ENCODE results near the gene ATF6B. TPM values are rescaled to one million over a fixed set of nuclear protein-coding genes. Genes with fewer than 3 reads are reported as not detected.

The ATF6B gene
- total RNA-seq, 1 experiment from 2014 or later = 87.2 TPM

DNA sequence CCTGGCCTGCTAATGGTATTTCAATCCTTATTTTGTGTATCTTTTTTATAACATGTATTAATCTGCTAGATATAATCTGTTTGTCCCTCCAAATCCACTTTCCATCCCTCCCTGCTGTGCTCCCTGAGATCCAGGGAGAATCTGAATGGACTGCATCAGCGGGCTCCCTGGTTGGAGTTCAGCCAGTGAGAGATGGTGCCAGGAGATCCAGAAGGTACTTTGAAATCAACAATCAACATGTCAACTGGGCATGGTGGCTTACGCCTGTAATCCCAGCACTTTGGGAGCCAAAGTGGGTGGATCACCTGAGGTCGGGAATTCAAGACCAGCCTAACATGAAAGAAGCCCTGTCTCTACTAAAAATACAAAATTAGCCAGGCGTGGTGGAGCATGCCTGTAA, 4.4 kb downstream of the ATF6B start:
- Histone ChIP-seq H3K27ac (no peak overlapping the region), H3F3A (ENCODE audit: insufficient read depth, low read depth) (peaks cover 6% of the 10 kb centered on the region; the same call in 1 of the 2 replicates), H3K36me3 (ENCODE audit: low read depth) (peaks cover 7% of the 10 kb centered on the region; the same call in 1 of the 2 replicates), H4K20me1 (ENCODE audit: insufficient read depth) (no peaks in the 10 kb centered on the region), H3K79me2 (ENCODE audit: low read depth) (peaks cover 27% of the 10 kb centered on the region), H3K4me1 (replicated peaks; ENCODE audit: insufficient read depth) (peaks cover 13% of the 10 kb centered on the region), H3K27me3 (ENCODE audit: insufficient read depth, low read depth) (no peaks in the 10 kb centered on the region), H2AFZ (no peak overlapping the region), H3K9me3 (ENCODE audit: insufficient read depth, low read depth) (no peaks in the 10 kb centered on the region), H3K4me2 (no peak overlapping the region), H3K4me3 (no peak overlapping the region), H3K9me2 (ENCODE audit: insufficient read depth) (no peaks in the 10 kb centered on the region)
- no TSS peak for BruUV-seq (replicated peaks)
- intact Hi-C loops (cut with micrococcal nuclease; ENCODE audit: unreplicated experiment) = no loop called here
- ChIA-PET POLR2A (ENCODE audit: unreplicated experiment) (no interaction called here), CTCF (no interaction called here)
- TF ChIP-seq EZH2 (IDR thresholded peaks at IDR 0.05; ENCODE audit: low read depth) = no peak
- TF ChIP-seq, protein P1, sequence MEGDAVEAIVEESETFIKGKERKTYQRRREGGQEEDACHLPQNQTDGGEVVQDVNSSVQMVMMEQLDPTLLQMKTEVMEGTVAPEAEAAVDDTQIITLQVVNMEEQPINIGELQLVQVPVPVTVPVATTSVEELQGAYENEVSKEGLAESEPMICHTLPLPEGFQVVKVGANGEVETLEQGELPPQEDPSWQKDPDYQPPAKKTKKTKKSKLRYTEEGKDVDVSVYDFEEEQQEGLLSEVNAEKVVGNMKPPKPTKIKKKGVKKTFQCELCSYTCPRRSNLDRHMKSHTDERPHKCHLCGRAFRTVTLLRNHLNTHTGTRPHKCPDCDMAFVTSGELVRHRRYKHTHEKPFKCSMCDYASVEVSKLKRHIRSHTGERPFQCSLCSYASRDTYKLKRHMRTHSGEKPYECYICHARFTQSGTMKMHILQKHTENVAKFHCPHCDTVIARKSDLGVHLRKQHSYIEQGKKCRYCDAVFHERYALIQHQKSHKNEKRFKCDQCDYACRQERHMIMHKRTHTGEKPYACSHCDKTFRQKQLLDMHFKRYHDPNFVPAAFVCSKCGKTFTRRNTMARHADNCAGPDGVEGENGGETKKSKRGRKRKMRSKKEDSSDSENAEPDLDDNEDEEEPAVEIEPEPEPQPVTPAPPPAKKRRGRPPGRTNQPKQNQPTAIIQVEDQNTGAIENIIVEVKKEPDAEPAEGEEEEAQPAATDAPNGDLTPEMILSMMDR (conservative IDR thresholded peaks at IDR 0.05) = no peak
- no peak for DNase-seq

DNA sequence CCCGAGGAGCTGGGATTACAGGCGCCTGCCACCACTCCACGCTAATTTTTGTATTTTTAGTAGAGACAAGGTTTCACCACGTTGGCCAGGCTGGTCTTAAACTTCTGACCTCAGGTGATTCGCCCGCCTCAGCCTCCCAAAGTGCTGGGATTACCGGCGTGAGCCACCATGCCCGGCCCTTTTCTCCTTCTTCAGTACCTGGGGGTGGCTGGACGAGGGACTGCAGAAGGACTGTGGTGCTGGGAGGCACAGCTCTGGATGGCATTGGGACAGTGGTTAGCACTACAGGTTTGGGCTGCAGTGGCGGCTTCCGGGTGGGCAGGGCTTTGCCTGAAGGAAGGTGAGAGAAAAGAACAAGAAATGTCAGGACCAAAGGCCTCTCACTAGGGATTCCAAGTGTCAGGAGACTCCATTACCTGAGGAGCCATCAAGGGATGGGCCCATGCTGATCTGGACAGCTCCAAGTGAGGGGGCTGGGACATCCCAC, 7.4 kb downstream of the ATF6B start:
- no peak for DNase-seq
- TF ChIP-seq, protein P1 (conservative IDR thresholded peaks at IDR 0.05) = no peak
- no peak for TF ChIP-seq EZH2 (IDR thresholded peaks at IDR 0.05; ENCODE audit: low read depth)
- H3K36me3 ChIP-seq (ENCODE audit: low read depth) = peaks cover 8% of the 10 kb centered on the region; the same call in 1 of the 2 replicates
- no peak overlapping the region for H3K4me2 ChIP-seq
- intact Hi-C loops (cut with micrococcal nuclease; ENCODE audit: unreplicated experiment) = no loop called here
- 0 out of 2 replicates have a peak, but pooled peaks cover under 1% of the 10 kb centered on the region for H3K79me2 ChIP-seq (ENCODE audit: low read depth)
- H4K20me1 ChIP-seq (ENCODE audit: insufficient read depth) = no peaks in the 10 kb centered on the region; the same call in 1 of the 2 replicates
- BruUV-seq (replicated peaks) = no TSS peak
- ChIA-PET CTCF (no interaction called here), POLR2A (ENCODE audit: unreplicated experiment) (no interaction called here)
- H3K27ac ChIP-seq = no peak overlapping the region
- no peak overlapping the region for H2AFZ ChIP-seq
- H3K4me3 ChIP-seq = no peak overlapping the region
- H3K4me1 ChIP-seq (replicated peaks; ENCODE audit: insufficient read depth) = no peaks in the 10 kb centered on the region
- peaks cover 6% of the 10 kb centered on the region; the same call in 1 of the 2 replicates for H3F3A ChIP-seq (ENCODE audit: insufficient read depth, low read depth)
- no peaks in the 10 kb centered on the region for H3K27me3 ChIP-seq (ENCODE audit: insufficient read depth, low read depth)
- no peaks in the 10 kb centered on the region for H3K9me2 ChIP-seq (ENCODE audit: insufficient read depth)
- H3K9me3 ChIP-seq (ENCODE audit: insufficient read depth, low read depth) = no peaks in the 10 kb centered on the region

DNA sequence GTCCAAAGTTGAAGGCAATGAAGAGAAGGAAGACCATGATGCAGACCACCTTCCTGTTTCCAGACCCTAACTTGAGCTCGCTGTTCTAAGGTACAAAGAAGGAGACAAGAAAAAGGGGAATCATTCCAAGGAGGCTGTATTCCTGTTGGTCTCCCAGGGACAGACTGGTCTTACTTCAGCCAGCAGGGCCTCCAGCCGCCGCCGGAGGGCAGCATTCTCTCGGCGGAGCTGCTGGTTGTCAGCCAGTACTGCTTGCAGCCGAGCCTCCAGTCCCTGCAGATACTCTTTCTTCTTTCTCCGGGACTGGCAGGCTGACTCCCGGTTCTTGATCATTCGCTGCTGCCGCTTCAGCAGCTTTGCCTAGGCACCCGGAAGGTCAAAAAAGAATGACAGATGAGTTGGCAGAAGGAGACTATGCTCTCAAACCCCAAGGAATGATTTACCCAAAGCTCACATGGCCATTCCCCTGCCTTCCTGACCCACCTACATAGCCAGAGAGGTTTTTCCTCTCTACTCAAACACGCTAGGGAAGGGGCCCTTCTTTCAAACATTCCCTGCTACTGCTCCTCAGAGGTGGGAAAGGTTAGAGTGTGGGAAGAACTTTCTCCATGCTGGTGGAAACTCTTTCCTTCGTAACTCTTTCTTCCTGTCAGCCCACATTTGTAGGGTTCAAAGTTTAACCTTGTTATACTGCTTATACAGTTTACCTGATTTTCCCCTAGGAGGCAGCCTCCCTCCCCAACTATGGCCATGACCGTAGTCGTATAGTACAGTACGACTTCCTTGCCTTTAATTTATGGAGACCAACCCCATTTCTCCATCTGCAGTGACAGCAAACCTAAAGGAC, 9.0 kb downstream of the ATF6B start:
- no peak overlapping the region for H3K27ac ChIP-seq
- H3K4me2 ChIP-seq = no peak overlapping the region
- H3K4me1 ChIP-seq (replicated peaks; ENCODE audit: insufficient read depth) = peaks cover 16% of the 10 kb centered on the region; the same call in 1 of the 2 replicates
- no peaks in the 10 kb centered on the region for H3K9me3 ChIP-seq (ENCODE audit: insufficient read depth, low read depth)
- TF ChIP-seq, protein P1 (conservative IDR thresholded peaks at IDR 0.05) = peak; percentile 86
- TF ChIP-seq EZH2 (IDR thresholded peaks at IDR 0.05; ENCODE audit: low read depth) = no peak
- intact Hi-C loops (cut with micrococcal nuclease; ENCODE audit: unreplicated experiment) = loop anchor here (1.0 to 5.0 kb wide), 4 partner anchors 35 to 678 kb away; partner anchors contain the start of gene PPT2
- H3K79me2 ChIP-seq (ENCODE audit: low read depth) = no peaks in the 10 kb centered on the region
- ChIA-PET CTCF (interaction anchor here (0.5 to 1.0 kb wide), 7 partner anchors 10 to 1128 kb away, joined by 3 to 10 read pairs (median 4); partner anchors contain the start of gene PBX2), POLR2A (ENCODE audit: unreplicated experiment) (interaction anchor here (0.5 to 0.8 kb wide), 2 partner anchors 71 to 676 kb away, joined by 3 to 5 read pairs; partner anchors contain the start of gene PBX2)
- DNase-seq = peak; percentile 68 to 81
- H2AFZ ChIP-seq = no peak overlapping the region
- BruUV-seq (replicated peaks) = no TSS peak
- H3K36me3 ChIP-seq (ENCODE audit: low read depth) = peaks cover 9% of the 10 kb centered on the region; the same call in 1 of the 2 replicates
- H4K20me1 ChIP-seq (ENCODE audit: insufficient read depth) = no peaks in the 10 kb centered on the region; the same call in 1 of the 2 replicates
- no peaks in the 10 kb centered on the region for H3K27me3 ChIP-seq (ENCODE audit: insufficient read depth, low read depth)
- peaks cover 15% of the 10 kb centered on the region for H3F3A ChIP-seq (ENCODE audit: insufficient read depth, low read depth)
- no peaks in the 10 kb centered on the region for H3K9me2 ChIP-seq (ENCODE audit: insufficient read depth)
- H3K4me3 ChIP-seq = no peak overlapping the region

Data from PC-9 (cell line).